Activated T-cell treated with anti-CD3 and anti-CD28 coated beads, Interleukin-2, amount 50 U/mL, for 4 hours (primary cell): Measurements from ENCODE around the gene GPR22. TPM values are rescaled to one million over a fixed set of nuclear protein-coding genes. Genes with fewer than 3 reads are reported as not detected.

ENCODE experiments used
- ATAC-seq, 2 donors: fragments of 200-7000 bp; cut with Tn5 transposase; one replicate each; pipeline ENCODE4 v1.10.0; 2021
- DNase-seq: peaks from one replicate; pipeline ENCODE4 v3.0.0-alpha.2; 2020
- H3K27me3 Mint-ChIP-seq: one replicate; pipeline ENCODE4 v1.8.0; 2021; ENCODE audit warnings: low read depth, mixed read lengths
- H3K36me3 Mint-ChIP-seq: one replicate; pipeline ENCODE4 v1.8.0; 2022; ENCODE audit warnings: mixed read lengths; ENCODE audit not compliant: insufficient read depth
- H3K4me1 Mint-ChIP-seq: one replicate; pipeline ENCODE4 v1.8.0; 2021; ENCODE audit warnings: low read depth, mixed read lengths
- H3K4me3 Mint-ChIP-seq: one replicate; pipeline ENCODE4 v1.8.0; 2021; ENCODE audit warnings: mild to moderate bottlenecking, moderate library complexity, mixed read lengths
- H3K9me3 Mint-ChIP-seq: one replicate; pipeline ENCODE4 v1.8.0; 2021; ENCODE audit warnings: mixed read lengths
- total RNA-seq, 3 donors: library from RNA; stranded (reverse); gene quantifications; one replicate each; pipeline ENCODE4 v1.2.1, GENCODE V29; 2021

The GPR22 gene
- total RNA-seq, 3 donors from 2014 or later = not detected

DNA sequence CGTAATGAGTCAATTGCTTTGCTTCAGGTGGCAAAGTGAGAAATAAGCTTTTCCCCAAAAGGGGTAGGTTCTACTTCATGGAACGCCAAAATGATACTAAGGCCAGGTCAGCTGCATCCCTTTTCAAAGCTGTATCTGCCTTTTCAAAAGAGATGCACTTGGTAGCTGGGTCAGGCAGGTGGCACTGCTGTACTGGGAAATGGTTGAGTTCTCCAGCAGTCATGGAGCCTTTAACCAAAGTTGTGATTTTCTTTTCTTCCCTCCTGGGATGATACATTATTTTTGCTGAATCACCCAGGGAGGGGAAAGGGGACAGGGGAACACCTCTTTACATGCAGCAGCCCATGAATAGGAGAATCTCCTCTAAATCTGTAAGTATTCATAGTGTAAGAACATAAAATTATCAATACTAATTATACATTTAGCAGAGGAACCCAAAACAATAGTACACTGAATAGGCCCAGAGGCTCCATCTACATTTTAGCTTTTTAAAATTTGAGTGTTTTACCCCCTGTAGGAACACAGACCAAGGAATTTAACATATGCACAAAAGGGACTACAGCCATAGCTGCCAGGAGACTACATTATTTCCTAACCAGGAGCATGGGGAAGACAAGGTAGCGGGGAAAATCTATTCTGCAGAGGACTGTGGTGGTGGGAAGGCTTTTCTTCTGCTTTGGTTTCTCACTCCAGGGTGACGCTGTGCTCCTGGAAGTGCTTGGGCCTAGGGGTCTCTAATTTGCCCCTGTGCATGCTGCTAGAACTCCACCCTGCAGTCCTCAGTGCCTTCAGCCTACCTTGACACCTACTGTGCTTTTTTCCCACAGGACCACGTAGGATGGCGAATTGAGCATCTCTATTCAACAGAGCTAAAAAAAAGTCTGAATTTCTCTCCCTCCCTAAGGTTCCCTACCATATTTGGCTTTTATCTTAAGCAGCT lies 6.4 kb upstream of the GPR22 start:
- peak; percentile 28 for DNase-seq
- Mint-ChIP-seq H3K36me3 (peaks cover 10% of the 10 kb centered on the region), H3K4me1 (no peaks in the 10 kb centered on the region), H3K27me3 (no peaks in the 10 kb centered on the region), H3K4me3 (no peak overlapping the region), H3K9me3 (no peaks in the 10 kb centered on the region)
- ATAC-seq = peak; percentile 54 to 65

DNA sequence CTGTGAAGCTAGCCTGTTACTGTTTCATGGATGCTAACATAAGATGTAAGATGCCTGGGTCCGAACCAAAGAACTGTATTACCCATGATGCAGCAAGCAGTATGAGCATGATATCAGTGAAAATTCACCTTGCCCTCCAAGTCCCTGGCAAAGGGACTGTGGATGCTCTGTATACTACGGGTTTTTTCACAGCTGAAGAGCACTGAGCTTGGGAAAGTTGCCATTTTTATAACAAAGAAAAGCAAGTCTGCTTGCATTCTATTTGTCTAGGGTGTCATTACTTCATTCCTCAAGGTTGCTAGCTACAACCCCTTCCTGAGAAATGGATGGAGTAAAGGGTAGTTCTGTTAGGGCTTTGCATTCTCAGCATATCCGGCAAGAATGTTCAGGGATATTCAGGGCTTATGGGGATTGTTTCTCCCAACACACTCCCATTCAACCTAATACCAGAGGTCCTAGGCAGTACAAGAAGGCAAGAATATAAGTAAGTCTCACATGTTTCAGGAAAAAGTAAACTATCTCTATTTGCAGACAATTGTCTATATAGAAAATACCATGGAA lies 5.1 kb upstream of the GPR22 start:
- no peaks in the 10 kb centered on the region for H3K9me3 Mint-ChIP-seq
- H3K4me3 Mint-ChIP-seq = no peak overlapping the region
- H3K4me1 Mint-ChIP-seq = no peaks in the 10 kb centered on the region
- ATAC-seq (no peak), DNase-seq (no peak)
- peaks cover 5% of the 10 kb centered on the region for H3K36me3 Mint-ChIP-seq
- no peaks in the 10 kb centered on the region for H3K27me3 Mint-ChIP-seq

DNA sequence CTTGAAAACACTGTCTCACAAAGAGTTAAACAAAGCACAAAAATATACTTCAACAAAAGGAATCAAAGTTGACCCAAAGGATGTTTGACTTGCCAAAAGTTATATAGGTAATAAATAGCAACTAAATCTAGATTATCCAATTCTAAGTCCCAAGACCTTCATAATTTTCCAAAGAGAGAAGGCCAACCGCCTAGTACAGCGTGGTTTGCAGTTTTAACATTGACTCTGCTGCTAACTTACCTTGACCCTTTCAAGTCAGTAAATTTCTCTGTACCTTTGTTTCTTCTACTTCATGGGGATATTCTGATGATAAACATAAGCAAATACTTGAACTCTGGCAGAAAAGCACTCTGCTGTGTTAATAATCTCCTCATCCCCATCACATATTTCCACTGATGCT lies 1.9 kb upstream of the GPR22 start:
- Mint-ChIP-seq H3K4me1 (no peaks in the 10 kb centered on the region), H3K36me3 (no peaks in the 10 kb centered on the region), H3K27me3 (no peaks in the 10 kb centered on the region), H3K9me3 (no peaks in the 10 kb centered on the region), H3K4me3 (no peak overlapping the region)
- DNase-seq (no peak), ATAC-seq (no peak)

DNA sequence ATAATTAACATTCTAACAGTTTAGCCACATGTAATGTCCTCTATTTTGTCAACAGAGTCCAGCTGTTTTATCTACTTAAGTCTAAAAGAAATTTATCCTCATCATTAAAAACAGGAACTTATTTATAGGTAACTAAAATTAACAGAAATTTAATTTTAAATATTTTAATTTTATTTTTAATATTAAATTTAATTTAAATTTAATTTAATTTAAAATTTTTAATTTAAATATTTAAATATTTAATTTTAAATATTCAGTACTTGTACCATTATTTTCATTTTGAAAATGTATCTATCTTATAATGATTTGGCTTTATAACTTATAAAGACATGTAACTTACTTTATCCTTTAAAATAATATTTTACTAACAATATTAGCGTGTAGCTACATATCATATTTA lies 1.0 kb upstream of the GPR22 start:
- no peak overlapping the region for H3K4me3 Mint-ChIP-seq
- no peak for DNase-seq
- no peak for ATAC-seq

DNA sequence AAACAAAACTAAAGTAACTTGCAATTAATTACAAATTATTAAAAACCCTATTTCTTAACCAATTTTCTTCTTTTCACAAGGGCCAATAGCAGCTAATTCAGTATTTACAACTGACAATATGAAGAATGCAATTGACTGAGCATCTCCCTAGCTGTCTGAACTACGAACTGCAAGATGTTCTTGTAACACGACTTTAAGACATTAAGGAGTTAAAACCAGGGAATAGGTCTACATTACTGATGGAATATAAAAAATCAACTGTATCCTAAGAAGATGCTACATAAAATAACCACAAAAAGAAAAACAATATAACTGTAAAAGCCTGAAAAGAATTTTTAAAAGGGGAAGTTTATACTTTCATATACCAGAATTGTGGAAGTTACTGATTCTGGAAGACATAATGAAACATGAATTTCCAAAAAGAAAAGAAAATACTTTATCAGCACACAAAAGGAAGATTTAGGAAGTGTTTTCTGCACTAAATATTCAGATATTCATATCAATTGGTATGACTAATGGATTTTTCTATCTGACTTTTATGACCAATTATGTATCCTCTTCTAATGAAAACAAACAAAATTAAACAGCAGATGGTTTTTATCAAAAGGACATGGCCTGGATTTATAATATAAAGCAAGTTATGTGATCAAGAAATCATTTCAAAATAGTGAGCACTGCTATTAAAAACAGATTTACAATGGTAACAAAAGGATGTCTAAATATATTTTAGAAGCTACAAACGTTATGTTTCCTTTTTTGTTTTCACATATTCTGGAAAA lies 1.6 kb downstream of the GPR22 start:
- Mint-ChIP-seq H3K9me3 (no peaks in the 10 kb centered on the region), H3K36me3 (peaks cover 4% of the 10 kb centered on the region), H3K4me1 (no peaks in the 10 kb centered on the region), H3K27me3 (no peaks in the 10 kb centered on the region), H3K4me3 (no peak overlapping the region)
- DNase-seq (no peak), ATAC-seq (no peak)

More for the DNA sequence above, 1.0 kb upstream of the GPR22 start:
- Mint-ChIP-seq H3K9me3 (no peaks in the 10 kb centered on the region), H3K27me3 (no peaks in the 10 kb centered on the region), H3K4me1 (no peaks in the 10 kb centered on the region), H3K36me3 (no peaks in the 10 kb centered on the region)

DNA sequence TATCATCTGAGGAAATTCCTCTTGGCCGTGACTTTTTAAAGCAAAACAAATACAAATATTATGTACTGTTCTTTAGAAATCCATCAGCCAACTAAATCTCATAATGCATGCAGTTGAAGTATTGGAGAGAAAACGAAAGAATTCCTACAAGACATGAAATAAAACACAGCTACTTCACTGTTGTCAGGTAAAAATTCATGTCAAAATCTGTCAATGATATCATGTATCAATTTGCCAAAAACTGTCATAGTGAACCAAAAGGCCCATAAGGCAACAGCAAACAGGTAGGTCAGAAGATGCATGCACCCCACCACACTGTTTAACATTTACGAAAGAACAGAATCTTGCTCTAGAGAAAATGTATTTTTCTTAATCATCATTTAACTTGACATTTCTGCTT lies 2.3 kb downstream of the GPR22 start:
- peaks cover 4% of the 10 kb centered on the region for H3K36me3 Mint-ChIP-seq
- no peaks in the 10 kb centered on the region for H3K4me1 Mint-ChIP-seq
- DNase-seq = no peak
- ATAC-seq = no peak
- H3K4me3 Mint-ChIP-seq = no peak overlapping the region
- no peaks in the 10 kb centered on the region for H3K9me3 Mint-ChIP-seq
- H3K27me3 Mint-ChIP-seq = no peaks in the 10 kb centered on the region

DNA sequence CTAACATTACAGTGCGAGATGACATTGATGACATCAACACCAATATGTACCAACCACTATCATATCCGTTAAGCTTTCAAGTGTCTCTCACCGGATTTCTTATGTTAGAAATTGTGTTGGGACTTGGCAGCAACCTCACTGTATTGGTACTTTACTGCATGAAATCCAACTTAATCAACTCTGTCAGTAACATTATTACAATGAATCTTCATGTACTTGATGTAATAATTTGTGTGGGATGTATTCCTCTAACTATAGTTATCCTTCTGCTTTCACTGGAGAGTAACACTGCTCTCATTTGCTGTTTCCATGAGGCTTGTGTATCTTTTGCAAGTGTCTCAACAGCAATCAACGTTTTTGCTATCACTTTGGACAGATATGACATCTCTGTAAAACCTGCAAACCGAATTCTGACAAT lies 4.3 kb downstream of the GPR22 start:
- Mint-ChIP-seq H3K9me3 (no peaks in the 10 kb centered on the region), H3K4me3 (no peak overlapping the region), H3K36me3 (peaks cover 4% of the 10 kb centered on the region), H3K4me1 (no peaks in the 10 kb centered on the region), H3K27me3 (no peaks in the 10 kb centered on the region)
- ATAC-seq (no peak), DNase-seq (no peak)

DNA sequence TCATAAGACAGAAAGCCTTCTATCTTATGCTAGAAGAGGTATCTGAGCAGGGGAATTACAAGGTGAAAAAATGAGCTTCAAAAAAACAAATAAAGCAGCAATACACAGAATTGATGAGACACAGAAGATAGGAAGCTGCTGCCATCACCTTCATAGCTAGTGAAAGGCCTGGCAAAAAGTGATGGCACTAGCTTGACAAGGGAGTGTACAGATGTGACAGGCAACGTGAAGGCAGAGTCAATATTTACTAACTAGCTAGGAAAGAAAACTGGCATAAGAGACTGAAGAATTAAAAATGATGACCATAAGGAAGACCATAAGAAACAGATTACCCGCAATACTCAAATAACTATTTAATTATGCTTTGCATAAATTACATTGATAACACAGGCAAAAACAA lies 9.4 kb downstream of the GPR22 start:
- H3K4me1 Mint-ChIP-seq = no peaks in the 10 kb centered on the region
- H3K27me3 Mint-ChIP-seq = no peaks in the 10 kb centered on the region
- no peak for DNase-seq
- no peak overlapping the region for H3K4me3 Mint-ChIP-seq
- ATAC-seq = no peak
- H3K36me3 Mint-ChIP-seq = peaks cover 3% of the 10 kb centered on the region
- H3K9me3 Mint-ChIP-seq = no peaks in the 10 kb centered on the region

DNA sequence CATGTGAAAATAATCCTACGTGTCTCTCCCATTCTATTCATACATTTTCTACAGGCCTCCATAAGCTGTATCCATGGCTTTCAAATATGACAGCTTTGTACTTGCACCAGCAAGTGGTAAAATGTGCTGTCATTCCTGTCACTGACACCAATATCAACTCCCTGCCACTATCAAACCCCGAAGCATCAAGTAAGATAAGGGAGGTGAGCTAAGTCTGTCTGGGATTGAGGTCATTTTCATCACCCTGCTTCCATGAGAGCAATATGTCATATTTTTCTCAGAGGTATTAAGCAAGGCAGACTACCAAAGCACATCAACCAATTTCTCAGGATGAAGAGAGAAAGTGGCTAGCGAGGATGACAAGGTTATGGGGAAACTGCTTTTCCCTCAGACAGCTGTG lies 11.1 kb downstream of the GPR22 start:
- Mint-ChIP-seq H3K27me3 (no peaks in the 10 kb centered on the region), H3K9me3 (no peaks in the 10 kb centered on the region), H3K4me3 (no peak overlapping the region), H3K4me1 (peaks cover 4% of the 10 kb centered on the region), H3K36me3 (no peaks in the 10 kb centered on the region)
- DNase-seq (no peak), ATAC-seq (no peak)

DNA sequence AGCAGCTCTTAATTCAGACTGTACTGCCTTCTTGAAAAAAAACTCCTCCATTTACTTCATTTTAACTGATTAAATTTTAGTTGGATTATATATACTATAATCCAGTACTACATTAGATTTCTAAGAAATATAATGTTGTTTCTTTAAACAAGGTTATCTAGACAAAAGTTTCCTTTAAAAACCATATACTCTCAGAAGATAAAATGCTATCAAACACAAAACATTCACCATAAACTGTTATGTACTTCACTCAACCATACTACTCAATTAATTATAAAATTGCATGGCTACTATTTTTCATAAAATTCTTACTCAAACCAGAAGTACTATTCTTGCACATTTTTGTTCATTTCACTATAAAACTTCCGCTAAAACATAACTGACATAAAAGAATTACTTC lies 12.7 kb downstream of the GPR22 start:
- DNase-seq (no peak), ATAC-seq (no peak)
- Mint-ChIP-seq H3K27me3 (no peaks in the 10 kb centered on the region), H3K4me3 (no peak overlapping the region), H3K36me3 (peaks cover 1% of the 10 kb centered on the region), H3K4me1 (peaks cover 10% of the 10 kb centered on the region), H3K9me3 (no peaks in the 10 kb centered on the region)

DNA sequence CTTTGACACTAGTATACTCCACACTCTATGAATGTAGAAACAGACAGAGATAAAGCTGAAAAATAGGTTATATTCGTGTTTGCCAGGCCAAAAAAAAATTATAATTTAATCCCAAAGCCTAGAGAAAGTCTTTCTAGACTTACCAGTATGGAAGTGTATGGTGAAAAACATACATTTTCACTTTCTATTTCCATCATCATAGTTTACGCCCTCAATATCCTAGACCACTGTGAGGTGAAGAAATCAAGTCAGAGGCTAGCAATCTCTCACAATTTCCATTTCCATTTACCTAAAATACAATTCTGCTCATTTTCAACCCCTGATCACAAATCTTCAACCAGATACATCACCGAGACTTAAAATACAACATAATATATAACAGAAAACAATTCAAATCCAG lies 16.2 kb downstream of the GPR22 start:
- peak overlapping the region; percentile 16 for H3K4me3 Mint-ChIP-seq
- ATAC-seq (no peak), DNase-seq (no peak)
- no peaks in the 10 kb centered on the region for H3K9me3 Mint-ChIP-seq
- peaks cover 12% of the 10 kb centered on the region for H3K4me1 Mint-ChIP-seq
- no peaks in the 10 kb centered on the region for H3K27me3 Mint-ChIP-seq
- peaks cover 1% of the 10 kb centered on the region for H3K36me3 Mint-ChIP-seq

DNA sequence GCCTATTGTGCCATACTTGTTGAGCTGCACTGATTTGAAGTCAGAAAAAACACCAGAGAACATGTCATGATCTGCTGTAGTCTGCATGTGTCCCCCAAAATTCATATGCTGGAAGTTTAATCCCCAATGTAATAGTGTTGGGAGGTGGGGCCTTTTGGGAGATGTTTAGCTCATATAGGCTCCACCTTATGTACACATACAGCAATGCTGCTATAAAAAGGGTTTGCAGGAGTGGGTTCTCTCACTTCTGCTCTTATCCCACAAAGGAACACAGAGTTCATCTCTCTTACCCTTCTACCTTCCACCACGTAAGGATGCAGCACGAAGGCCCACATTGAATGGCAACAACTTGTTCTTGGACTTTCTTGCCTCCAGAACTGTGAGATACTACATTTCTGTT lies 23.0 kb downstream of the GPR22 start:
- no peak for DNase-seq
- Mint-ChIP-seq H3K4me3 (no peak overlapping the region), H3K9me3 (no peaks in the 10 kb centered on the region), H3K36me3 (peaks cover 19% of the 10 kb centered on the region), H3K27me3 (no peaks in the 10 kb centered on the region), H3K4me1 (peaks cover 22% of the 10 kb centered on the region)
- no peak for ATAC-seq

DNA sequence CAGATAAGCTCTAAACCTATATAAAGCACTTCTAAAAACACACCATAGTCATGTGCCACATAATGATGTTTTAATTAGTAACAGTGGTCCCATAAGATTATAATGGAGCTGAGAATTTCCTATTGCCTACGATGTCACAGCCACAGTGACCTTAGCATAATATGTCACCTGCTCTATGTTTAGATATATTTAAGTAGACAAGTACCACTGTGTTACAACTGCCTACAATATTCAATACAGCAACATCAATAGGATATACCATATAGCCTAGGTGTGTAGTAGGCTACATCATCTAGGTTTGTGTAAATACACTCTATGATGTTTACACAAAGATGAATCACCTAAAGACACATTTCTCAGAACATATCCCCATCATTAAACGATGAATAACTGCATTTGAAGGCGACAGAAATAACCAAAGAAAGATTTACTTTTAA lies 24.5 kb downstream of the GPR22 start:
- H3K4me3 Mint-ChIP-seq = no peak overlapping the region
- ATAC-seq = no peak
- DNase-seq = no peak
- peaks cover 30% of the 10 kb centered on the region for H3K36me3 Mint-ChIP-seq
- peaks cover 22% of the 10 kb centered on the region for H3K4me1 Mint-ChIP-seq
- no peaks in the 10 kb centered on the region for H3K9me3 Mint-ChIP-seq
- H3K27me3 Mint-ChIP-seq = no peaks in the 10 kb centered on the region

DNA sequence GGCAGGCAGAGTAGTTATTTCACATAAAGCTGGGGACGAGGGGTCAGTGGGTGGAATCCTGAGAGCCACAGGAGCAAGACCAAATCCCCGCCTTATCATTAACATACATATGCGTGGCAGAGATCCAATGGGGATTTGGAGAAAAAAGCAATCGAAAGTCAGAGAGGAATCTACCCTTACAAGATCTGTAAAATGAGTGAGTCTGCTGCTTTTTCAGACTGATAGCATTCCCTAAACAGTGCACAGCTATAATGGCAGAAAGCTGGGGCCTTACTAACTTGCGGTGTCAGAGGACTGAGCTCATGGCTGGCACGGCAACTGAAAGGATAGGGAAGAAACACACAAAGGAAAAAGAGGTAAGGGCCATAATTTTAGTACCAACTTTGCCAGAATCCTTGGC lies 25.0 kb downstream of the GPR22 start:
- no peak overlapping the region for H3K4me3 Mint-ChIP-seq
- no peaks in the 10 kb centered on the region for H3K27me3 Mint-ChIP-seq
- H3K9me3 Mint-ChIP-seq = no peaks in the 10 kb centered on the region
- peaks cover 31% of the 10 kb centered on the region for H3K36me3 Mint-ChIP-seq
- DNase-seq (no peak), ATAC-seq (no peak)
- H3K4me1 Mint-ChIP-seq = peaks cover 26% of the 10 kb centered on the region
